Colonic mucosa (tissue), 4 donors: ENCODE results near the gene NISCH. TPM values are rescaled to one million over a fixed set of nuclear protein-coding genes. Genes with fewer than 3 reads are reported as not detected.

ENCODE experiments used
- DNase-seq: peaks from one replicate; pipeline ENCODE4 v3.0.0-alpha.2; 2020
- H3K27ac ChIP-seq: fragments of 200-600 bp; one replicate; pipeline ENCODE4 v1.8.0; 2021
- H3K27me3 ChIP-seq: fragments of 200-600 bp; one replicate; pipeline ENCODE4 v1.8.0; 2021
- H3K36me3 ChIP-seq: fragments of 200-600 bp; one replicate; pipeline ENCODE4 v1.8.0; 2021
- H3K4me1 ChIP-seq: fragments of 200-600 bp; one replicate; pipeline ENCODE4 v1.8.0; 2021; ENCODE audit warnings: mild to moderate bottlenecking
- H3K4me3 ChIP-seq: fragments of 200-600 bp; one replicate; pipeline ENCODE4 v1.8.0; 2021
- H3K9ac ChIP-seq, 2 donors: one replicate each; pipeline ENCODE4 v1.7.0; 2013; ENCODE audit warnings: control low read depth in 2 of 2, low read depth in 2 of 2, low read length in 2 of 2
- H3K9me3 ChIP-seq: fragments of 200-600 bp; one replicate; pipeline ENCODE4 v1.8.0; 2021
- CTCF ChIP-seq: fragments of 200-600 bp; IDR thresholded peaks from one replicate; pipeline ENCODE4 v1.8.0; 2022; ENCODE audit warnings: antibody characterized with exemption, mild to moderate bottlenecking
- intact Hi-C: fragments of 100-400 bp; cut with DNase I; formaldehyde crosslinking; loops from one replicate; pipeline ENCODE4 v1.14.1; 2022
- total RNA-seq, 2 donors: library from RNA; stranded (reverse); fragmentation: NEBNext Ultra II Directional in 1 of 2; extraction: Animal tissue kit (Norgen Biotek cat#: 25700) in 1 of 2; gene quantifications; one replicate each; pipeline ENCODE4 v1.2.1, GENCODE V29; 2021
- donor health status: healthy.
- donor health status: DM: no; HTN: no; CAD: no.
- donor health status: DM: no; HTN: no; CAD: no.

The NISCH gene
- total RNA-seq, 2 donors from 2014 or later, result 43.2 to 60.5 TPM

- Histone ChIP-seq H3K4me1 (peaks cover 5% of the 10 kb centered on the region), H3K9me3 (no peaks in the 10 kb centered on the region), H3K27me3 (no peaks in the 10 kb centered on the region), H3K36me3 (no peaks in the 10 kb centered on the region), H3K9ac (peak overlapping the region; percentile 85 to 88), H3K27ac (peak overlapping the region; percentile 51), H3K4me3 (peak overlapping the region; percentile 79)
- DNase-seq, result no peak
- intact Hi-C loops, result no loop called here
- TF ChIP-seq CTCF, result no peak
Measured at GRCh38 chr3:52456169-52456799, 880 bp downstream of the NISCH start.

DNA sequence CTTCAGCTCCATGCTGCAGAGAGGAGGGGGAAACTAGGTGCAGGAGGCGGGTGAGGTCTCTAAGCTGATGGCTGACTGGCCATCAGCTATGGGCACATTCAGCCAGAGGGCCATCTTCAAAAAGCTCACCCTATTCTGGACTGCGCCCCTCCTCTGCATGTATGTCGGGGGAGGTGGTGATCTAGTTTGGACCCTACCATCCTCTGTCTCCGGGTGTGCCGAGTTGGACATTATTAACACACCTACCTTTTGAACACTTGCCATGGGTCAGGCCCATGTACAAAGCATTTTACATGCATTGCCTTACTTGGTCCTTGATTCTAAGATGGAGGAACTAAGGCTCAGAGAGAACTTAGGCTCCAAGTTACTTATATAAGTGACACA, 1.4 kb downstream of the NISCH start:
- Histone ChIP-seq H3K9ac (peak overlapping the region; percentile 28 to 85), H3K27ac (peak overlapping the region; percentile 51), H3K4me3 (peak overlapping the region; percentile 79), H3K4me1 (peaks cover 5% of the 10 kb centered on the region), H3K27me3 (no peaks in the 10 kb centered on the region), H3K9me3 (no peaks in the 10 kb centered on the region), H3K36me3 (no peaks in the 10 kb centered on the region)
- TF ChIP-seq CTCF, result no peak
- intact Hi-C loops, result no loop called here
- no peak for DNase-seq

DNA sequence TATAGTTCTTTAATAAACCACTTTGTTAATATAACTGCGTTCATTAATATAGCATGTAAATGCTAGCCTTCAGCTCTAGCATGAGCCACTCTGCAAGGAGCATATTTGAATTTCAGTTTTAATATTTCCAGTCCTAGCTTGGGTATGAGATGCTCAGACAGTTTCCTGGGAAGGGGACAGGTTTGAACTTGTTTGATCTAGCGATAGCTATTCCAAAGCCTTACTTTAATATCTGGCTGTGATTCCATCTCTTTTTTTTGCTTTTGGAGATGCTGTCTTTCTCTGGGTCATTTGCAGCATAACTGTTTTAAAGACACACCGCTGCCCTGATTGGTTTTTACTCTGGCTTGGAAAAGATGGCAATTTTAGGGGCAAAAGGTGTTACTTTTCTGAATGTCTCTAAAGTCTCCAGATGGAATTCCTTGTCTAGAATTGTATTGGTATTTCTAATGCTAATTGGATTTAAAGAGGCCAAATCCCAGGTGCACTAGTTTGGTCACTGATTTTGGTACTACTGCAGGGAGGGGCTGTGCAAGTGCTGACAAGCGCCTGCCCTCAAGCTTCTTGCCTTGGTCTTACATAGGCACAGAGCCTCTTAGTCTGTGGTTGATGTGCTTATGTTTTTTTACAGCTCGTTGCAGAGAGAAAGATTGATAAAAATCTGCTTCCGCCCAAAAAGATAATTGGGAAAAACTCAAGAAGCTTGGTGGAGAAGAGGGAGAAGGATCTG, 2.8 kb downstream of the NISCH start:
- no peaks in the 10 kb centered on the region for H3K9me3 ChIP-seq
- H3K27me3 ChIP-seq, result no peaks in the 10 kb centered on the region
- no peak overlapping the region for H3K4me3 ChIP-seq
- H3K4me1 ChIP-seq, result peaks cover 5% of the 10 kb centered on the region
- H3K27ac ChIP-seq, result no peak overlapping the region
- no peak for DNase-seq
- intact Hi-C loops, result no loop called here
- H3K36me3 ChIP-seq, result no peaks in the 10 kb centered on the region
- TF ChIP-seq CTCF, result no peak
- no peak overlapping the region for H3K9ac ChIP-seq

DNA sequence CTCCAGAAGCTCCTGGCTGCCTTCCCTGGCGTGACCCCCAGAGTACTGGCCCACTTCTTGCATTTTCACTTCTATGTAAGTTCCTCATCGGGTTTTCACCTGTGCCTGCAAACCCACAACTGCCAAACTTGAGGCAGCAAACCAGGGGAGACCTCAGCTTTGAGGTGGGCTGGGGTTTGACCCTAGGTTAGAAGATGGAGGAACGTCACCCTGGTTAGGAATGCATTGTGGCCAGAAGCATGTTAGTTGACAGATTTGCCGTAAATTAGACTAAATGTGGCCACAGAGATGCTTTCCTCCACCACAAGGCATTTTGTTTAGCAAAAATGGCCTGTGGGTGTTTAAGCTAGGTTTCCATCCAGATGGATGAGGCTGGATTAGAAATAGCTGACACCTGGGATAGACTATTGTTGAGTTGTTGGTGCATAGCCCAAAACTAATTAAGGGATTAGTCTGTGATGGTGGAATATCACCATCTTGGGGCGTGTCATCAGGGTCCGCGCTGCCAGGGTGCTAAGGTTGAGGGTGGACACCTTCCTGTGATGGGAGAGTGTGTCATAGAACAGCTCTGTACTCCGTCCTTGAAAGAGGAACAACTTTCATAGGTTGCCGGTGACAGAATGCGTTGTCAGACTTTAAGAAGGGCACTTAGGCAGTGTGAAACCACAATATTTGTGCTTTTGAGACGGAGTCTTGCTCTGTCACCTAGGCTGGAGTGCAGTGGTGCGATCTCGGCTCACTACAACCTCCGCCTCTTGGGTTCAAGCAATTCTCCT, 3.6 kb downstream of the NISCH start:
- no peak for TF ChIP-seq CTCF
- Histone ChIP-seq H3K9me3 (no peaks in the 10 kb centered on the region), H3K4me3 (no peak overlapping the region), H3K9ac (no peak overlapping the region), H3K4me1 (peaks cover 5% of the 10 kb centered on the region), H3K27me3 (no peaks in the 10 kb centered on the region), H3K36me3 (no peaks in the 10 kb centered on the region), H3K27ac (no peak overlapping the region)
- no peak for DNase-seq
- intact Hi-C loops, result no loop called here

DNA sequence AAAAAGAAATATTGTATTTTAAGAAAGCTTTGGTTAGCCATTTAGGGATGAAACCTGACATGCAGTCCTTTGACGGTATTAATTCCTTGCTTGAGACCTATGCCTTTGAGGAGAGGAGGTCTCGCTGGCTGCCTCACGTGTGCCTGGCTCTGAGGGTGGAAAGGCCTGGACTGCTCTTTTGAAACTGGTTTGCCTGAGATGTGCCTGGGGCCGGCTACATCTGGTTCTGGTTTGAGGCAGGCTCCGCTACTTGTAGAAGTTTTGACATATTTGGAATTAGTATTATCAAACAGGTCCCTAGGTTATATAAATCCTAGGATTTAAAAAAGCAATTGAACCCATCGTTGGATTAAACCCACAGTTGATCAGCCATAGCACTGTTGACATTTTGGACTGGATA, 6.5 kb downstream of the NISCH start:
- Histone ChIP-seq H3K27me3 (no peaks in the 10 kb centered on the region), H3K4me3 (no peak overlapping the region), H3K4me1 (no peaks in the 10 kb centered on the region), H3K27ac (no peak overlapping the region), H3K36me3 (no peaks in the 10 kb centered on the region), H3K9ac (no peak overlapping the region), H3K9me3 (no peaks in the 10 kb centered on the region)
- DNase-seq, result no peak
- TF ChIP-seq CTCF, result no peak
- intact Hi-C loops, result no loop called here
